Mammary epithelial cell (primary cell): ENCODE measurements around the gene KCNIP4.

Experiments used
- CTCF ChIP-seq, 2 donors: IDR thresholded peaks in 1 of 2; conservative IDR thresholded peaks in 1 of 2; 2 replicates each; pipeline ENCODE4 v1.5.1; 2011 to 2012; ENCODE audit warnings: inconsistent platforms in 2 of 2, low read length in 2 of 2, mild to moderate bottlenecking in 2 of 2, control low read depth in 1 of 2, low read depth in 1 of 2; ENCODE audit not compliant: insufficient read depth in 1 of 2; ENCODE audit errors: extremely low read depth in 1 of 2
- EZH2 ChIP-seq: IDR thresholded peaks from 2 replicates; pipeline ENCODE4 v1.6.1; 2012; ENCODE audit warnings: low read length, inconsistent platforms, borderline replicate concordance

DNA sequence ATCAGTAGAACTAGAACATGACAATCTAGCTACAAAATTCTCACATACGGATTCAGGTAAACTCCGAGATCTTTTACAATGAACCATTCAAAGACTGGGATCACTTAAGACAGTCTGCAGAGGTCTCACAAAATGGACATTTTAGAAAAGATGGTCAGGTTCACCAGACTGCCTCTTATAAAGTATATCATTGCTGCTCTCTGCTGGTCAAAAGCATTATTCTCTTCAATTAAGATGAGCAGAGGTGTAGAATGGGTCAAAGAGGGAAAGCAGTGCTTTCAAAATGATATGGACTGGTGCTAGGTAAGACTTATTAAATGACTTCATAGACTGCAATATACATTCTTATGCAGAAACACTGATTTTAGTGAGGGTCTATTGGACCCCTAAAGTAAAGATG lies 813.6 kb downstream of the KCNIP4 start:
- TF ChIP-seq CTCF (conservative IDR thresholded peaks at IDR 0.05 in 1 of 2, IDR thresholded peaks at IDR 0.05 in 1 of 2; ENCODE audit: extremely low read depth in 1 of 2, insufficient read depth in 1 of 2, low read depth in 1 of 2, low read length in 2 of 2) (peak; percentile 43 to 56), EZH2 (no peak)
